Fibroblast of the aortic adventitia (primary cell): ENCODE results near the gene TMEM31. TPM values are rescaled to one million over a fixed set of nuclear protein-coding genes. Genes with fewer than 3 reads are reported as not detected.

Experiments
- DNase-seq: peaks from one replicate; pipeline ENCODE4 v3.0.0-alpha.2; 2010; ENCODE audit warnings: low read depth
- H3K4me3 ChIP-seq: 2 replicates; pipeline ENCODE4 v1.5.1; 2011; ENCODE audit warnings: low read depth, mild to moderate bottlenecking, control low read depth, low read length, moderate library complexity
- total RNA-seq: library from RNA; depleted of rRNA; stranded (reverse); fragments of >200 nt; gene quantifications from 2 replicates; pipeline ENCODE4 v1.2.3, GENCODE V29; 2012; ENCODE audit warnings: low replicate concordance
- TF ChIP-seq, protein P1 (sequence below): IDR thresholded peaks from 2 replicates; pipeline ENCODE4 v1.5.1; 2011; ENCODE audit warnings: mild to moderate bottlenecking, low read length, control low read depth, inconsistent platforms; ENCODE audit not compliant: insufficient read depth

TMEM31 gene, protein sequence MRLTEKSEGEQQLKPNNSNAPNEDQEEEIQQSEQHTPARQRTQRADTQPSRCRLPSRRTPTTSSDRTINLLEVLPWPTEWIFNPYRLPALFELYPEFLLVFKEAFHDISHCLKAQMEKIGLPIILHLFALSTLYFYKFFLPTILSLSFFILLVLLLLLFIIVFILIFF
- total RNA-seq, result not detected in 2 replicates

- DNase-seq, result no peak
- TF ChIP-seq, protein P1, sequence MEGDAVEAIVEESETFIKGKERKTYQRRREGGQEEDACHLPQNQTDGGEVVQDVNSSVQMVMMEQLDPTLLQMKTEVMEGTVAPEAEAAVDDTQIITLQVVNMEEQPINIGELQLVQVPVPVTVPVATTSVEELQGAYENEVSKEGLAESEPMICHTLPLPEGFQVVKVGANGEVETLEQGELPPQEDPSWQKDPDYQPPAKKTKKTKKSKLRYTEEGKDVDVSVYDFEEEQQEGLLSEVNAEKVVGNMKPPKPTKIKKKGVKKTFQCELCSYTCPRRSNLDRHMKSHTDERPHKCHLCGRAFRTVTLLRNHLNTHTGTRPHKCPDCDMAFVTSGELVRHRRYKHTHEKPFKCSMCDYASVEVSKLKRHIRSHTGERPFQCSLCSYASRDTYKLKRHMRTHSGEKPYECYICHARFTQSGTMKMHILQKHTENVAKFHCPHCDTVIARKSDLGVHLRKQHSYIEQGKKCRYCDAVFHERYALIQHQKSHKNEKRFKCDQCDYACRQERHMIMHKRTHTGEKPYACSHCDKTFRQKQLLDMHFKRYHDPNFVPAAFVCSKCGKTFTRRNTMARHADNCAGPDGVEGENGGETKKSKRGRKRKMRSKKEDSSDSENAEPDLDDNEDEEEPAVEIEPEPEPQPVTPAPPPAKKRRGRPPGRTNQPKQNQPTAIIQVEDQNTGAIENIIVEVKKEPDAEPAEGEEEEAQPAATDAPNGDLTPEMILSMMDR, result no peak
- no peak within 1 kb of the TSS for H3K4me3 ChIP-seq
These were observed at the start of gene TMEM31 for GRCh38 chrX:103710609-103711008. Gene TMEM31 (plus strand): TSS chrX:103710909. CDS start chrX:103712259, 1,350 bp downstream.

GRCh38 chrX:103663981-103664762 lies 46.5 kb upstream of the TMEM31 start:
- TF ChIP-seq, protein P1, result no peak
- H3K4me3 ChIP-seq, result no peak overlapping the region
- DNase-seq, result no peak

- no peak for DNase-seq
- TF ChIP-seq, protein P1, result no peak
- no peak overlapping the region for H3K4me3 ChIP-seq
These were observed 44.3 kb upstream of the TMEM31 start for GRCh38 chrX:103666202-103667107.

- DNase-seq, result no peak
- no peak overlapping the region for H3K4me3 ChIP-seq
- TF ChIP-seq, protein P1, result no peak
These were observed 41.0 kb upstream of the TMEM31 start for GRCh38 chrX:103669745-103670144.

DNA sequence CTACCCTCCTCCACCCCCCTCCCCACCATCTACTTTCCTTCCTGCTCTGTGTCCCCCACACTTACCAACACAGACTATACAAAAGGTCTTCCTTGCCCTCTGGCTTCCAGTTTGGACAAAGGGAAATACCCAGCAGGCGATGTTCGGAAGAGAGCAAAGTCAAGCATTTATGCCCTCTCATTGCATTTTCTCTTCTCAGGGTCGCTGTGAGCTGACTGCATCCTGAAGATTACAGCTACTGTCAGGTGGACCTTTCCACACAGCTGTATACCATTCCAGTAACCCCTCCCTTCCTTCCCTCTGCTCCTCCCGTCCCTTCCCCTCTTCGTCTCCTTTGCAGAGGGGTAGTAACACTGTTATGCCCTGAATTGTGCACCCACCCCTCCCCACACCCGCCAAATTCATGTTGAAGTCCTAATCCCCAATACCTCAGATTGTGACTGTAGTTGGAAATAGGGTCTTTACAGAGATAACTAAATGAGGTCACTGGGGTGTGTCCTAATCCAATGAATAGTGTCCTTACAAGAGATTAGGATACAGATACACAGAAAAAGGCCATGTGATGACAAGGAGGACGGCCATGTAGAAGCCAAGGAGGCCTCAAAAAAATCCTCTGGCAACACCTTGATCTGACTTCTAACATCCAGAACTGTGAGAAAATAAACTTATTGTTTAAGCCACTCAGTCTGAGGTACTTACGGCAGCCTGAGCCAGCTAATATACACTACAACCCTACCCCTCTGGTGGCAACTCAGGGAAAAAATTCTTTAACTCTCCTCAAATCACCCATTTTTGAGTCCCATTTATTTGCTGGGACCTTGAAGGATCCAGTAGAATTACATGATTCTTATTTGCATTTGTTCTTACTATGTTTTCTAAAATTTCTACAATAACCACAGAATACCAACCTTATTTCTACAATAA lies 35.9 kb upstream of the TMEM31 start:
- no peak for DNase-seq
- TF ChIP-seq, protein P1, result no peak
- no peak overlapping the region for H3K4me3 ChIP-seq
